Peyer's patch (tissue), 4 donors: ENCODE measurements around the gene FNIP1.

Experiments
- POLR2A ChIP-seq, 2 donors: fragments of 450-650 bp; IDR thresholded peaks; one replicate each; pipeline ENCODE4 v1.5.1; 2017; ENCODE audit warnings: antibody characterized with exemption in 2 of 2, mild to moderate bottlenecking in 2 of 2, moderate library complexity in 2 of 2
- TF ChIP-seq, protein P1 (sequence below), 6 experiments: fragments of 450-650 bp in 4 of 6; fragments of 200-600 bp in 2 of 6; sonication (generic) in 1 of 6; IDR thresholded peaks; one replicate each; pipeline ENCODE4 v1.5.1; 2017 to 2019; ENCODE audit warnings: antibody characterized with exemption in 6 of 6, mild to moderate bottlenecking in 3 of 6, moderate library complexity in 1 of 6

DNA sequence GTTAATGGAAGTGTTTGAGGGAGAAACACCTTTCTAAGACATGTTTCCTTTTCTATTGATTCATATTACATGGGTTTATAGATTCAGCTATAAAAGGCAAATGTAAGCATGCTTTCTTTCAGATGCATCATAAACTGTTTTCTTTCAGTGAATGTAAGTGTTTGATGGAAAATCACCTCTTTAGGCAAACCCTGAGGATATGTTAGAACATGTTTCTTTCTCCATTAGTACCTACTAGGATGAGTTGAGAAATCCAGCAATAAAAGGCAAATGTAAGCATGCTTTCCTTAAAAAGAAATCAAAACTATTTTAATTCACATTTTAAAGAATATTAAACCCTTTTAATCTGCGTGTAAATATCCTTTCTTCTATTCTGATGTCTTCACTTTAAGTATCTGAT is 31.6 kb downstream of the FNIP1 start:
- TF ChIP-seq, protein P1, sequence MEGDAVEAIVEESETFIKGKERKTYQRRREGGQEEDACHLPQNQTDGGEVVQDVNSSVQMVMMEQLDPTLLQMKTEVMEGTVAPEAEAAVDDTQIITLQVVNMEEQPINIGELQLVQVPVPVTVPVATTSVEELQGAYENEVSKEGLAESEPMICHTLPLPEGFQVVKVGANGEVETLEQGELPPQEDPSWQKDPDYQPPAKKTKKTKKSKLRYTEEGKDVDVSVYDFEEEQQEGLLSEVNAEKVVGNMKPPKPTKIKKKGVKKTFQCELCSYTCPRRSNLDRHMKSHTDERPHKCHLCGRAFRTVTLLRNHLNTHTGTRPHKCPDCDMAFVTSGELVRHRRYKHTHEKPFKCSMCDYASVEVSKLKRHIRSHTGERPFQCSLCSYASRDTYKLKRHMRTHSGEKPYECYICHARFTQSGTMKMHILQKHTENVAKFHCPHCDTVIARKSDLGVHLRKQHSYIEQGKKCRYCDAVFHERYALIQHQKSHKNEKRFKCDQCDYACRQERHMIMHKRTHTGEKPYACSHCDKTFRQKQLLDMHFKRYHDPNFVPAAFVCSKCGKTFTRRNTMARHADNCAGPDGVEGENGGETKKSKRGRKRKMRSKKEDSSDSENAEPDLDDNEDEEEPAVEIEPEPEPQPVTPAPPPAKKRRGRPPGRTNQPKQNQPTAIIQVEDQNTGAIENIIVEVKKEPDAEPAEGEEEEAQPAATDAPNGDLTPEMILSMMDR (IDR thresholded peaks at IDR 0.05): no peak
- no peak for TF ChIP-seq POLR2A (IDR thresholded peaks at IDR 0.05)
